ENCODE data around the gene ABCB10.
"Not testable (repeated sequence)": the region's sequence is repeated elsewhere in the genome, so short reads cannot be mapped to it uniquely, and the experiment has no call there.

The ABCB10 gene

DNA sequence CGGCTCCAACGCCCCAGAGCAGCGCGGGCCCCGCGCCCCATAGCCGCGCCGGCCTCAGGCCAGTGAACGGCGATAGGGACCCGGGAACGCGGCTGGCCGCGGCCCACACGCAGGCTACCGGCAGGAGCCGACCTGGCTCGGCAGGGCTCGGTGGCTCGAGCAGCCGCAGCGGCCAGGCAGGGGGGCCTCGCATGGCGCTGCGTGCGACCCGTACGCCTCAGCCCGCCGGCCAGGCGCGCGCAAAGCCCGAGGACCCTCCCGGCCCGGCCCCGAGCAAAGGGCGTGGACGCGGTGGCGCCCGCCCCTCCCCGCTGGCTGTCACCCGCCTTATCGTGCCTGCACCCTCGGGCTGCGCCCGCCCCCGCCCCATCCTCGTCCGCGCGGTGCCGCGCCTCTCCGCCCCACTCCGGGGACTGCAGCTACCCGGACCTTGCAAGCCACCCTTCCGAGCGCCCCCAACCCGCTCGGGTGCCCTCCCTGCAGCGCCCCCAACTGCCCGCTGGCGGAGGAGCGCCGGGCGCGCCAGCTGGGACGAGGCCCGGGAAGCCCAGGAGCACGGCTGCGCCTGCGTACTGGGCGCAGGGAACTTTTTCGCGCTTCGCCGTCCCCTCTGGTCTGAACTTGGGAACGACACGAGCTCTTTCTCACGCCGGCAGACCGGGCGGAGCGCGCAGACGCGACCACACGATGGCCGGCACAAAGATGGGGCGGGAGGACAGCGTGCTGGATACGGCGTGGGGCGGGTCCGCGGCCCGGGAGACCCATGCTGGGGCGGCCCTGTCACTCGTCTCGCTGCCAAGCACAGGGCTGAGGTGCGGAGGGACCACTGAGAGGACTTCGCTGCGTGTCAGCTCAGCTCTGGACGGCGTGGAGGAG lies at the start of gene ABCB10:
TSS of gene ABCB10 (minus strand) at position 248 of the 876 bp plus-strand sequence. CDS start at position 193, 55 bp downstream.
- peak; percentile 71 for DNase-seq (ENCODE audit: low read depth, low spot score)

DNA sequence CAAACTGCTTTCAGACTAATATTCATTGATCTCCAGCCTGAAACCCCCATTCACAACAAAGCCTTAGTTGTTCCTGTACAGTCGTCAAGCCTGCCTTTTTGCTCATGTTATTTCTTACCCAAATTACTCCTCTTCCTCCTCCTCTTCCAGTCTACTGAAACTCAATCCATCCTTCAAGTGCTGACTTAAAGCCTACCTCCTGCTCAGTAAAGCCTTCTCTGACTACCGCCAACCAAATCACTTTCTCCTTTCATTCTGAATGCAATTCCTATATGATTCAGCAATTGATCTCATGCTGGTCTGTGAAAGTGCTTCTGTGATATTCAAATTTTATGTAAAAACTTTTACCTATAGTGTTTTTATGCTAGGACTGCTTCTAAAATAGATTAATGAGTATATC lies 48.9 kb upstream of the ABCB10 start:
- DNase-seq (ENCODE audit: low read depth, low spot score): no peak

- no peak for DNase-seq (ENCODE audit: low read depth, low spot score)
Observed at GRCh38 chr1:229603371-229604005, 45.0 kb upstream of the ABCB10 start.

DNA sequence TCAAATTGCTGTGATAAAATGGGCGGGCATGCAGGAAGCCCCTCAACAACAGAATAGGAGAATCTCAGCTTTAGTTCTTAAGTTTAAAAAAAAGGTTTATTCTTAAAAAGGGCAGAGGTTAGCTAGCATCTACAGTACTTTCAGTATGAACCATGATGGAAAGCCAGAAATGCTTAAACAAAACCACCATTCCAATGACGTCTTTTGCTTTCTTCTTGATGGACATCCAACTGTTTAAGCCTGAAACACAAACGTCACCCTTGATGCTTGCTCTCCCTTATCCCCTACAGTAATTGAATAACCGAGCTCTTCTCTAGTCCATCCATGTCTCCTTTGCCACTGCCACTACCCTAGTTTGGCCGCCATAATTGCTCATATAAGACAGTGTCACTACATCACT lies 41.7 kb upstream of the ABCB10 start:
- DNase-seq (ENCODE audit: low read depth, low spot score): no peak

- DNase-seq (ENCODE audit: low read depth, low spot score): no peak
Observed at GRCh38 chr1:229599218-229599954, 40.9 kb upstream of the ABCB10 start.

- no peak for DNase-seq (ENCODE audit: low read depth, low spot score)
Observed at GRCh38 chr1:229597877-229598276, 39.4 kb upstream of the ABCB10 start.

DNA sequence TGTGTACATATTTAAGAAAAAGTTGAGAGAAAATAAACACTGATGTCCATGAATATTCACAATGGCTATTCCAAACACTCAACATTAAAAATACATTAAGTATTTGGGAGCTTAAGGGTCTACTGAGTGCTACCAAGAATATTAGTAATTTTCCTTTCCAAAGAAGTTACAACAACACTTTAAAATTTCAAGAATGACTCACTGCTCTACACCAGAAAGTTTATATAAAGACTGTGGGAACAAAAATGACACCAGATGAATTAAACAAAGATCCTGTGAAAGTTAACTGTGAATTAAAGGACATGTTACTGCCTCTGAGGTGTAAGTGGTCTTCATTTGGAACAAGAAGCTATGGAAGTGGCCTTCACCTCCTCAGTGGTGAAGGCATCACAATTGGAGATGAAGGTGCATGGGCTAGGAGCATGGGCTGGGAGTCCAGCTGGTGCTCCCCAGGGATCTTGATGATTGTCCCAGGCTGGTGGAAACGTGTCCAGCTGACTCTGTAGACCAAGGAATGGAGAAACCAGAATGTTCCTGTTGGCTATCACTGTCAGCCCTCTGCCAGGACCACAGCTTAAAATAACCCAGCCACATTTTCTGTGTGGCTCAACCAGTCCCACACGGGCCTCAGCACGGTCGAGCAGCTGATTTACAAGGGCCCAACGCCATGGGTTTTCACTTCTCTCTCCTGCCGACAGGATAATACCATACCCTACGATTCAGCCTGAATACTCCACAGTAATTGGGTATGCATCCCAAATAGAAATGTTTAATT lies 38.6 kb upstream of the ABCB10 start:
- DNase-seq (ENCODE audit: low read depth, low spot score): no peak

GRCh38 chr1:229595876-229596275 lies 37.4 kb upstream of the ABCB10 start:
- not testable (repeated sequence) for DNase-seq (ENCODE audit: low read depth, low spot score)

- no peak for DNase-seq (ENCODE audit: low read depth, low spot score)
Observed at GRCh38 chr1:229594227-229595008, 35.9 kb upstream of the ABCB10 start.

GRCh38 chr1:229593800-229594199 lies 35.3 kb upstream of the ABCB10 start:
- no peak for DNase-seq (ENCODE audit: low read depth, low spot score)

DNA sequence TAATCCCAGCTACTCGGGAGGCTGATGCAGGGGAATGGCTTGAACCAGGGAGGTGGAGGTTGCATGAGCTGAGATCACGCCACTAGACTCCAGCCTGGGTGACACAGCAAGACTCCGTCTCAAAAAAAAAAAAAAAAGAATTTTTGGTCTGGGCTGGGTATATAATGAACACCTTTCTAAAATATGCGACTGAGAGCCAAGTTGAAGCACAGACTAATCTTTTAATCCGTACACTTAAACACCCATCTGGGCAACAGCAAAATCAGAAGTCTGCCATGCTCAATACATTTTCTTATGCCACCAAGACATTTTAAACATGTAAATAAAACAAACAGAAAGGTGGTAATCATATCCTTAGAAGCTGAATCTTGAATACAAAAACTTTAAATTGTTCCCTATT lies 31.6 kb upstream of the ABCB10 start:
- DNase-seq (ENCODE audit: low read depth, low spot score): no peak

DNA sequence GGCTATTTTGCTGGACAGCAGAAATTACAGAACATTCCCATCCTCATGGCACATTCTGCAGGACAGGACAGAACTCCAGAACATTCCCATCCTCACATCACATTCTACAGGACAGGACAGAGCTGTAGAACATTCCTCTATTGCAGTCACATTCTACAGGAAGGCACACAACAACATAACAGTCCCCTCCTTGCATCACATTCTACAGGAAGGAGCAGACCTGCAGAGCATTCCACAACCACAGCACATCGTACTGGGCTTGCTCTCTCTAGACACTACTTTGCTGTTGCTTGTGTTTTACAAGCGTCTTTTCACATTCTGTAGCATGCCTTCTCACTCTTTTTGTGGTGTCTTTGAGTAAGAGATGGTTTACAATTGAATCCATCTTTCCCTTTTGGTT lies 26.8 kb upstream of the ABCB10 start:
- no peak for DNase-seq (ENCODE audit: low read depth, low spot score)

GRCh38 chr1:229582715-229583114 lies 24.2 kb upstream of the ABCB10 start:
- DNase-seq (ENCODE audit: low read depth, low spot score): no peak

GRCh38 chr1:229582011-229582694 lies 23.6 kb upstream of the ABCB10 start:
- no peak for DNase-seq (ENCODE audit: low read depth, low spot score)

DNA sequence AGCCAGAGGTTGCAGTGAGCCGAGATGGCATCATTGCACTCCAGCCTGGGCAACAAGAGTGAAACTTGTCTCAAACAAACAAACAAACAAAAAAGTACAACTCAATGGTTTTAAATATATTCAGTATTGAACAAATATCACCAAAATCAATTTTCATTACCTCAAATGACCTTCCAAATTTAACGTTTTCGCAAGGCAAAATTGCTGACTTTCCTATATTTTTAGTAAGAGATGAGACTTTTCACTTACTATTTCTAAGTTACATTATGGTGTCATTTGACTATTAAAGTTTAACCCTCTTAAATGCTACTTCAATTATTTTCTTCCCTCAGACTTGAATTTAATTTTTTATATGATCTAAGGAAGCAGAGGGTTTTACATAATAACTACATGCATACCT lies 23.0 kb upstream of the ABCB10 start:
- no peak for DNase-seq (ENCODE audit: low read depth, low spot score)

- DNase-seq (ENCODE audit: low read depth, low spot score): no peak
Observed at GRCh38 chr1:229579059-229579673, 20.7 kb upstream of the ABCB10 start.

DNA sequence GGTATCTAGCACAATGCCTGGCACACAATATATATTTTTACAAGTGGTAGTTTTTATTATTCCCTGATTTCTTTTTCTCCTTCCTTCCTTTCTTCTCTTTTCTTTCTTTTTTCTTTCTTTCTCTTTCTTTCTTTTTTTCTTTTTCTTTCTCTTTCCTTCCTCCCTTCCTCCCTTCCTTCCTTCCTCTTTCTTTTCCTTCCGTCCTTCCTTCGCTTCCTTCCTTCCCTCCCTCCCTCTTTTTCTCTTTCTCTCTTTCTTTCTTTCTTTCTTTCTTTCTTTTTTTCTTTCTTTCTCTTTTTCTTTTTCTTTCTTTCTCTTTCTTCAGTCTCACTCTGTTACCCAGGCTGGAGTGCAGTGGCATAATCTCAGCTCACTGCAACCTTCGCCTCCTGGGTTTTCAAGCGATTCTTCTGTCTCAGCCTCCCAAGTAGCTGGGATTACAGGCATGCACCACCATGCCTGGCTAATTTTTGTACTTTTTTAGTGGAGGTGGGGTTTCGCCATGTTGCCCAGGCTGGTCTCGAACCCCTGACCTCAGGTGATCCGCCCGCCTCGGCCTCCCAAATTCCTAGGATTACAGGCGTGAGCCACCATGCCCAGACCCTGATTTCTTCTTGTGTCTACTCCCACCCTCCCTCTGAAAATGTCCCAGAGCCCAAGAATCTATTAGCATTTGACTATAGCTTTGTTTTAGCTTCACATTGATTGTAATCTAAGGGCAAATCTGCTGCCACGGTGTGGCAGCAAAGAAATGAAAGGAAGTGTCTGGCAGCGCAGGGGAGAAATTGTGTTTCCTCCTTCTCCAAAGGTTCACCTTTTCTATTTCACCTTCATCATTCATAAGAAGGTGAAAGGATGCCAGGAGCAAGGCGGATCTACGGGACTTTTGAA lies 19.9 kb upstream of the ABCB10 start:
- no peak for DNase-seq (ENCODE audit: low read depth, low spot score)

DNA sequence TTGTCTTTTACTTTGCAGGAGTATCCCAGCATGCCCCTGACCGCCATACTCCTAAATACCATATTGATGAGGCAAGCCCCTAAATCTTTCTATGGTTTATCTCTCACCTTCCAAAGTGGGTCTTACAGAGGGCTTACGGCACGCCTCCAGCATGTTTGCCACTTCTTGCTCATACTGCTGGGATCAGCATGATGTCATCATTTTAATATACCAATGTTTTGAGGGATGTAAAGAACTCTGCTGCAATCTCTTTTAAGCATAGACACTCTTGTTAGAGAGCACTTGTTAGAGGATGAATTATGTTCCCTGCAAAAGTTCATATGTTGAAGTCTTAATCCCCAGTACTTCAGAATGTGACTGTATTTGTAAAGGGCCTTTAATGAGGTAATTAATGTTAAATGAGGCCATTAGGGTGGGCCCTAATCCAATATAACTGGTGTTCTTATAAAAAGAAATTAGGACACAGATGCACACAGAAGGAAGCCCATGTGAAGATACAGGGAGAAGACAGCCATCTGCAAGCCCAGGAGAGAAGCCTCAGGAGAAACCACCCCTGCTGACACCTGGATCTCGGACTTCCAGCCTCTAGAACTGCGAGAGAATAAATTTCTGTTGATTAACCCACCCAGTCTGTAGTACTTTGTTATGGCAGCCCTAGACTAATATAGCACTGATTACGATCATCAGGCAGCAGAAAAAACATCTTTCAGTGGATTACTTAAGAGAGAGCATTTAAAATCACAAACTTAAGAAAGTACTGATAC lies 16.4 kb upstream of the ABCB10 start:
- DNase-seq (ENCODE audit: low read depth, low spot score): no peak

Measured in activated naive CD8-positive, alpha-beta T cell treated with anti-CD3 and anti-CD28 coated beads, Interleukin-2, amount 50 U/mL, for 16 hours (primary cell).